NOMO-1 (cell line): ENCODE measurements around the gene CHST14.

Experiments used
- DNase-seq, 2 experiments: peaks; one replicate each; lab custom pipeline; 2025; ENCODE audit not compliant: unreplicated experiment in 2 of 2; lab: John Stamatoyannopoulos, UW

The CHST14 gene, protein sequence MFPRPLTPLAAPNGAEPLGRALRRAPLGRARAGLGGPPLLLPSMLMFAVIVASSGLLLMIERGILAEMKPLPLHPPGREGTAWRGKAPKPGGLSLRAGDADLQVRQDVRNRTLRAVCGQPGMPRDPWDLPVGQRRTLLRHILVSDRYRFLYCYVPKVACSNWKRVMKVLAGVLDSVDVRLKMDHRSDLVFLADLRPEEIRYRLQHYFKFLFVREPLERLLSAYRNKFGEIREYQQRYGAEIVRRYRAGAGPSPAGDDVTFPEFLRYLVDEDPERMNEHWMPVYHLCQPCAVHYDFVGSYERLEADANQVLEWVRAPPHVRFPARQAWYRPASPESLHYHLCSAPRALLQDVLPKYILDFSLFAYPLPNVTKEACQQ

DNA sequence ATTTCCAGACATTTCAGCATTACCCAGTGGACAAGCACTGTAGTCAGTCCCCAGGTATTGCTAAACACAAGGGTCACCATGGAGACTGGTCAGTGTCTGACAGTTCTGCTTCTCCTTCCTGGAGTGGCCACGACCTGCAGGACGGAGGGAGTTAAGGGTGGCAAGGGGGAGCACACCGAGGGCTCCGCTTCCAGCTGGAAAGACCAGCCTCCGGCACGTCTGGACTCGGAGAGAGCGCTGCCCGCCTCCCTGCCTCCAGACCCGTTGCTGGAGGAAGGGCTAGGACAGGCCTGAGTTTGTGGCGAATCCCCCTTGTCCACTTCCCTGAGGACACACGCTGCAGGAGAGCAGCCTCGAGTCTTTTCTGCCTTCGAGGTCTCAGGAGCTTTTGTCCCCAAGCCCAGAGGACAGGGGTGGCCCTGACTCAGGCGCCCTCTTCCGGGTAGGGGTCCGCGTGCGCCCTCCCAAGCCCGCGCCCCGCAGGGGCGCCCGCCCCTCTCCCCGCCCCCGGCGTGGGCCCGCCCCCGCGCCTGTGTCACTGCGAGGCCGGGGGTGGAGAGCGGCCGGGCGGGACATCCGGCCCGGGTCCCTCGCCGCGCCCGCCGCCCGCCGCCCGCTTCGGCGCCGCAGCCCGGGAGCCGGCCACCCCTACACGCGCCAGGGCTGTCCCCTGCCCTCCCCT lies at the start of gene CHST14:
TSS of gene CHST14 (plus strand) at position 562 of the 682 bp plus-strand sequence. CDS start 230 bp downstream, outside the sequence.
- DNase-seq = peak; percentile 51 to 61

DNA sequence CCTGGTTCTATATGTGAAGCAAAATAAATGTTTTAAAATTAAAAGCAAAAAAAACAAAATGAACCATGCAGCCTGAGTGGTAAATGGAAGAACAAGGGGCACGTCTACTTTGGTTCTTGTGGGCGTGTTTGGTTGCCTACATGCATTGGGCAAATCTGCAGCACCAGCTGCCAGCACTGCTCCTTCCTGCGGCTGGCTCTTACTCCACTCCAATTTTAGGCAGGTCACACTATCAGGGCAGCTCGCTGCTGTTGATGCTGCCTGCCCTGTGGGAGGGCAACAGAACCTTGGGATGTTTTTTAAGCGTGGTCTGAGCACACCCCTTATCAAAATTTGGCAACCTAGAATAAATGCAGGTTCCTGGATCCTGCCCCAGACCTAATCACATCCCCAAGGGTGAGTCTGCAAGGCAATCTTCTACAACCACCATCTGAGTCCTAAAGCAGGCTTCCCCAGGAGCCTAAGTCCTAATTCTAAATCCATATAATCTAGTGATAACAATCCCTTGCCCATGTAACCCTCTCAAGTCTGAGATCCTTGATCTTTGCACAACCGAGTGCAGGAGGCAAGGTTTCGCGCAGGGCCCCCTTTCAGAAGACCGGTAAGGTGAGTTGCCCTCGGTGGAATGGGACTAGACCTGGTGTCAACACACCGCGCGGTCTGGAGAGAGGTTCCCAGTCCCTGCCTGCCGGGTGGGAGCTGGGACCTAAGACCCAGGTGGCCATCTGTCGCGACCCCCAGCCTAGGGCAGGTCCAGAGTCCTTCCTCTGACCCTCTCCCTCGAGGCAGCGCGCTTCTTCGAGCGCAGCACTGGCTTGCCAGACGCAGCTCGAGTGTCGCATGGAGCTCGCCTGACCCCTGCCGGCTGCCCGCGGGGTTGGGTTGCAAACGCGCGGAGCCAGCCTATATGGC lies 49.3 kb upstream of the CHST14 start:
- DNase-seq = peak; percentile 65 to 71

DNA sequence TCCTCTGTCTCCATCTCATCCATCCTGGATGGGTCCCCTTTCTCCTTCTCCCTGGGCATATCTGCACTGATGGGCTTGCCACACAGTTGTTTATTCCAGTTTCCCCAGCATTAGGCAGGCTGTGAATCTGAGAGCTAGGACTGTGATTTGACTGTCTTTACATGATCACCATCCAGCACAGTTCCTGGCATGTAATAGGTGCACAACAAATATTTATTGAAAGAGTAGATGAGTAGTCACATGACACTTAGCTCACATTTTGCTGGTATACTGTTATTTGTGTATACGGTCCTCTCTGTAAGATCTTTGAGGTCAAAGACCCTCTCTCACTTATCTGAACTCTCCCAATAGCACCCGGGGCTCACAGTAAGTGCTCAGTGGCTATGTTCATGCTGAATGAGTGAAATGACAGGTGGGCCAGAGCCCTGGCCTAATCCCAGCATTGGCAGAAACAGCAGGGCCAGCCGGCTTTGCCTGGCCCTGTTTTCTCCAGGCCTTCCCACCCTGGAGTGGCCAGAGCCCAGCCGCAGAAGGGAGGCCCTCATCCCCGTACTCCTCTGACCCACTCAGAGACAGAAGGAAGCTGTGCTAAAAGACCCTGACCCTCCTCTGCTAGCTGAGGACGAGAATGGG lies 46.2 kb upstream of the CHST14 start:
- DNase-seq = no peak

DNA sequence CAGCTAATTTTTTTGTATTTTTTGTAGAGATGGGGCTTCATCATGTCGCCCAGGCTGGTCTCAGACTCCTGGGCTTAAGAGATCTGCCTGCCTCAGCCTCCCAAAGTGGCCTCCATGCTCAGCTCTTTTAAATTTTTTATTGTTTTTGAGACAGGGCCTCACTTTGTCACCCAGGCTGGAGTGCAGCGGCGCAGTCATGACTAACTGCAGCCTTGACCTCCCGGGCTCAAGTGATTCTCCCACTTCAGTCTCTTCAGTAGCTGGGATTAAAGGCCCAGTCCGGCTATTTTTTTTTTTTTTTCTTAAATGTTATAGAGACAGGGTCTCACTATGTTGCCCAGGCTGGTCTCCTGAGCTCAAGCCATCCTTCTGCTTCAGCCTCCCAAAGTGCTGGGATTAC lies 45.1 kb upstream of the CHST14 start:
- DNase-seq = no peak

DNA sequence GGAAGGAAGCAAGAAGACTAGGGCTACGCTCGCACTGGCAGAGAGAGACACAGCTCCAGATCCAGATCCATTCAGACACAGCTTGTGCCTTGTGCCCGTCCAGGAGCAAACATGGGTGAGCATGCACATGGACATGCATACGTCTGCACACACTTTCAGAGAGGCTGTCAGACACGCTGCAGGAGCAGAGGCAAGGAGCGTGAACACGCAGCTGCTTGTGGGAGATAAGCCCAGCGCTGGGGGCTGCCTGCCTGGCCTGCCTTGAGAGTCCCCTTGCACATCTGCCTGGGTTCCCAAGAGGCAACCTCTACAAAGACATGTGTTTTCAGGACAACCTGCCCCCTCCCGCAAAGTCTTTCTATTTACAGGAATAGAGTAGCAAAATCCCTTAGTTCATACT lies 43.6 kb upstream of the CHST14 start:
- no peak for DNase-seq

DNA sequence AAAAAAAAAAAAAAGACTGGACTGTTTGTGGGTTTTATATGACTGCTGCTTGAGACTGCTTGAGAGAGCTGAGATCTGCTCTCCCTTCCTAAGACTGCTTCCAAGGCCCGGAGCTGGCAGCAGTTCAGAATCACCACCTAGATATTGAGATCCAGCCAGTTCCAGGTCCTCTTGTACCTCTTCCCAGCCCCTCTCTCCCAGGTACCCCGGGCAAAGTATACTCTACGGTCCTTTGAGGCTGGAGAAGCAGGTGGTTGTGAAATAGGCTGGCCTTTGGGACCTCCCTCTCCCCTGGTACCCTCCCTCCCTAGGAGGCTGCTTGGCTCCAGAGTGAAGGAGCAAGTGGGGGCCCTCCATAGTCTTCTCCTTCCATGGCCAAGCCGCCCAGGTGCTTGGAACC lies 42.6 kb upstream of the CHST14 start:
- DNase-seq = no peak

DNA sequence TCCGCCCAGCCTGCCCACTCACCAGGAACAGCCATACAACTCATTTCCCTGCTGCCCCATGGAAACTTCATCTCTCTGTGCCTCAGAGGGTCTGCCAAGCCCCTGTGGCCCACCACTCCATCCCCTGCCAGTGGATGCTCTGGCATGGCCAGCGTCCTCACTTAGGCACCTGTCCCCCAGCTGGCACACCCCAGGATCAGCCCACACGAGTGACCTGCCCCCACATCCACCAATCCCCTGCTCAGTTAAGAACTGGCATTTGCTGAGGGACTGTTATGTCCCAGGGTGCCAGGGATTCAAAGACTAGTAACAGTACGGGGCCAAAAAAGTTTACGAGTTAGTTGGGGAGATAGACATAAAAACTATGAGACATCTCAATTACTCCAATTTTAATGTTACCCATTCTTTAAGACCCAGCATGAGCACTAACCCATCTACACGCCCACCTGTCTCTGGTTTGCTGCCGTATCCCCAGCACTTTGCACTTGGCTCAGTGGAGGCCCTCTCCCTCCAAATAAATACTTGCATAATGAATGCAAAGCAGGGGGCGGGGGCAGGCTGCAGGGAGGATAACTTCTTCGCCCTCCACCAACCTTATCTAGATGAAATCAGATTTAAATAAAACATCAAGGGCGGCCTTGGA lies 41.6 kb upstream of the CHST14 start:
- DNase-seq = no peak

DNA sequence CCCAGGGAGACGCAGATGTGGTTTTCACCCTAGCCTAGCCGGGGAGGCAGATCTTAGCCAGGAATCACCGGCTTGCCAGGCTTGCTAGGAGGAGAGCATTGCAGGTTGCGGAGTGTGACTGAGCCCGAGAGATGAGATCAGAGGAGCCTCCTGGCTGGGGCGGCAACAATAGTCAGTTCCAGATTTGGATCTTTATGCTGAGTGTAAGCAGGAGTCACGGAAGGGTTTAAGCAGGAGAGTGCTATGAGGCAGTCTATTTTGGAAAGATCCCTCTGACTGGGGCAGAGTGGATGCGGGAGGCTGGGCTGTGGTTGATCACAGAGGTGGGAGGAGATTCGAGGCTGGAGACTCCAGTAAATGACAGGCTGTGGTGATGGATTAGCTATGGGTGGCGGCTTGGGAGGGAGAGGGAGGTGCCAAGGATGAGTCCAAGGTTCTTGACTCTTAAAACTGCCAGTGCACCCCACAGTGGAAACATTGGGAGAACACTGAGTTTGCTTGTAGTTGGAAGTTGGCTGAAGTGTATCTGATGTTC lies 40.4 kb upstream of the CHST14 start:
- DNase-seq = no peak

DNA sequence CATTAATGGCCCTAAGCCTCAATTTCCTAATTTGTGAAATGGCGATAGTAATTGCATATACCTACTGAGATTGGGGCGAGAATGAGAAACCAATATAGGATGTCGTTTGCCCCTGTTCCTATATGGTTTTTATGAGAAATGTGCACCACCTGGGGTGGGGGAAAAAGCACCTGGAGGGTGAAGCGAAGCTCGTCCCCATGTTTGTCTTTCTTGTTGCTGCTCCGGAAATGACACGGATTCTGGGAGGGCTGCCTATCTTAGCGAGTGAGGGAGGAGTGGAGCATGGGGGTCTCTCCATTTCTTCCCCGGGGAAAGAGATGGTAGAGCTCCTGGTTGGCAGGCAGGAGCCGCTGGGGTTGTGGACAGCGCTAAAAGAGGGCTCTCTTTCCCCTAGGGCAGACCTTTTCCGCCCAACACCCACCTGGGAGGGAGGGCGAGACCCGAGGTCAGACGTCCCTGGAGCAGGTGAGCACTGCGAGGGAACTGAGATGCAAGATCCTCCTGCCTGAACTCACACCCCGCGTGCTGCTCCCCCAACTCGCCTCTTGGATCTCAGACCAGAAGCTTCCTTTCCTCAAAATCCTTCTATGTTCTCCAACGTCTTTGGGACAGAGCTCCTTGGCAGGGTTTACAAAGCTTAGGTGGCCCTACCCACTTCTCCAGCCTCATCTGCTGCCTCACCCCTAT lies 35.6 kb upstream of the CHST14 start:
- no peak for DNase-seq

DNA sequence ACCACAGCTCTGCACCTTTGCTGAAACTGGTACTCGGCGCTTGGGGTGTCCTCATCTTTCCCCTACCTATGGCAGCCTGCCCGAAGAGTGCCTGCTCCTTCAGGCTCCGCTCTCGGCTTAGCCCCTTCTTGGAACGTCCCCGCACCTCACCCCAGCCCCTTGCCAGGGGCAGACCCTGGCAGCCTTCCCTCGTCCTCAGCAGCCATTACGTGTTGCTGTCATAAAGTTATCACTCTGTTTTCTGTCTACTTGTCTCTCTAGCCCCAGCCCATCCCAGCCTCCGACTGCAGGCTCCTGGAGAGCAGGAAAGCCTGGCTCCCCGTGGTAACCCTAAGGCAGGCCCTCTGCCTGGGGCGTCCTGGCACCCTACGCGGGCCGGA lies 35.1 kb upstream of the CHST14 start:
- DNase-seq = no peak

DNA sequence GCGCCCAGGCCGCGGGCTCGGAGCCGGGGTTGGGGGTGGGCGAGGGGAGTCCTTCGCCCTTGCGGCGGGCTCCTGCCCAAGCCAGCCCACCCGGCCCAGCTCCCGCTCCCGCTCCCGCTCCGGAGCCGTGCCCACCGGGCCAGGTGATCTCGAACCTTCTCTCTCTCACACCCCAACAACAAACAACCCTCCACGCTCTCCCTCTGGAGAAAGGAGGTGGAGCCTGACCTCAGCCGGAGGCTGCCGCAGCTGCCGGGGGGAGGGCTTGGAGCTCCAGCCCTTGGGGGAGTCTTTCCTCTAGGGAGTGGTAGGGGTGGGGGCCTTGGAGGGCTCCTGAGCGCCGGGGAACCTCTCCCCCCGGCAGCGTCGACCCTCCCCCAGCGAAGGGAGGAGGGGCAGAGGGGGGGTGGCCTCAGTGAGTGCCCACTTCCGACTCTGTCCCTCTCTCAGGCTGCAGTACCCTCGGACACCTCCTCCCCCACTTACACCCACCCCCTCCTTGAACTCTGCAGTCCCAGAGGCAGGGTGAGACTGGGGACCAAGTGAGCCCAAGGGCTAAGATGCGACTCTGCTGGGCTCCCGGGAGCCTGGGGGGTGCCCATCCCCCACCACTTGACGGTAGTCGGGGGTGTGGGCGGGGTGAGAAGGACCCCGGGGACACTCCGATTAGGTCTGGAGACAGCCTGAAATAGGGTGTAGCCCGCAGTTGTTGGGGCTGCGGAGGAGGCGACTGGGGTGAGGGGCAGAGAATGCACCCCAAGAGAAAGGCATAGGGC lies 34.5 kb upstream of the CHST14 start:
- DNase-seq = no peak

DNA sequence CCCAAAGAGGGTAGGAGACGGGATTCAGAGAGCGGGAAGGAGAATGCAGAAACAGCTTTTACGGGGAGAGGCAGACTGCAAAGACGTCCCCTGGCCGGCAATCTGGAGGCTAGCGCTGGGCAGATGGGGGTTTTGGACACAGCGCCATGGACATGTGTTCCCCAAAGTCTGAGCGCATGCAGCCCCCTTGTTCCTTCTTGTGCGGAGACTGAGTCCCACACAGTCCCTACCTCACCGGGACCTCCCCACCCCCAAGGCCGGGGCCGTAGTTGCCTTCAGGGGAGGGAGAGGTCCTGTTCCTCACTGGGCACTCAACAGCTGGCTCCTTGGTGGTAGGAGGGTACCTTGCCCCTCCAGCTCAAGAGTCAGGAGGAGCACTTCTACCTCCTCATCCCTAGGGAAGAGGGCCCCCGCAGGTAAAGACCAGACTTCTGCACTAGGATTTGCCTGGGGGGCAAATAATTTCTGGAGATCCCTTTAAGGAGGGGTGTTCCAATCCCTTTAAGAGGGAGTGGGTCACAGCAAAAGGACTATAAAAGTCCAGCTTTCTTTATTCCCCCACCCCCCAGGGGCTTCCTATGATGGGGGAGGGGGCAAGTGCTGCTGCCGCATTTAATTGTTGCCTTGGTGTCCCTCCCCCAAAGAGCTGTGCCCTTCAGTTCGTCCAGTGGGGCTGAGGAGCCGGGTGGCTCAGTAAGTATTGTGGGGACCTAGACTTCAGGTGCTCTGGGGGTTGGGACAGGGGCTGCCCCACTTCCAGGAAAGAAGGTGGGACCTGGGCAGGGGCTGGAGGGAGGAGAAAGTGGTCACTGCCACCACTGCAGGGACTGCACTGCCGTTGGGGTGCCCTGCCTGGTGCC lies 33.7 kb upstream of the CHST14 start:
- no peak for DNase-seq

DNA sequence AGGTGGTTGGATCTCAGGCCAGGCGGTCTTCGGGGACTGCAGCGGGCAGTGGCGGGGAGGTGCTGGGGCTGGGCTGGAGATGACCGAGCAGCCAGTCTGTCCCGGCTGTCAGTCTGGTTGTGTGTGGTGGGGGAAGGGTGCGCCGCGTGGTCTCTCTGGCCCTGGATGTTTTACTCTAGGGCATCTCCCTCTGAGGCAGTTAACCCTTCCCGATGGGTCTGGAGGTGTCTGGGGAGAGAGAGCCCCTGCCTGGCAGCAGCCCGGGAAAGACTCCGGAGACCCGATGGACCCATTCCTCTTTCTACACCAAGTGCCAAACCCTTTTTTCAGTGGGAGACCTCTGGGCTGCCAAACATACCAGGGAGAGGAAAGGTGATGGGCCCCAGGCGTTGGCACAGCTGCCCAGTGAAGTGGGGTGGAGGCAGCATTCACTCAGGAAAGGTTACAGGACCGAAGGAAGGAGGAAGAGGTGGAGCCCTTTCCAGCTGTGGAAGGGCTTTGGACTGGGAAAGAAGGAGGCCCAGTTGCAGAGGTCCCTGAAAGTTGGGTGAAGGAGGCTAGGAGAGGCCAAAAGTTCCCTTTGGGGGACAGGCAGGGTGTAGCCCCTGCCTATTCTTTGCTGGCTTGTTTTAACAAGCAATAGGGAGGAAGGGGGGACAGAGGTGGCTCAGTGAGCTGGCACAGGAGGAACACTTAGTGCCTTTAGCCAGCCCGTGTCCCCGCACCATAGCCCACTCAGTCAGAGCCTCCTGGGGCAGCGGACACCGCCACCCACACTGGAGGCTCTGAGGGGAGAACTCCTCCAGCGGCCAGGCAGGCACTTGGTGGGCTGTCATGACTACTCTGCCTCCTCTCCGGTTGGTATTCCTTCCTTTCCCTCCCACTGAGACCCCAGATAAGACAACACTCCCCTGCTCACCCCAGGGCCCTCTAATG lies 32.8 kb upstream of the CHST14 start:
- no peak for DNase-seq

DNA sequence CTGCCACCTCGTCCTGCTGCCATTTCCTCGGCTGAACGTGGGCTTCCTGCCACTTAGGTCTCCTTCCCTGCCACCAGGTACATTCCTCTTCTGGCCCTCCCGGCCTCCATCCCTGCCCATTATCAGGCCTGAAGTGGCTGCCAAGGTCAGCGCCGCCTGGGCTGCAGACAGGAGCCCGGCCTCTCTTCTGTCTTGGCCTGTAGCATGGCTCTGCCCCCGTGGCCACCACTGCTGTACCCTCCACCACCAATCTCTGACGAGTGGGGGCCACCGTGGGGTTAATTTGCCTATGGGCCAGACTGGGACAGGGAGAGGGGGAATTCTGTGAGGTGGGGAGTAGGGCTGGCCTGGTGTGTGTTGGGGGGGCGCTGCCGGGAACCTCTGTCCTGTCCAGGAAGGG lies 32.1 kb upstream of the CHST14 start:
- DNase-seq = no peak

DNA sequence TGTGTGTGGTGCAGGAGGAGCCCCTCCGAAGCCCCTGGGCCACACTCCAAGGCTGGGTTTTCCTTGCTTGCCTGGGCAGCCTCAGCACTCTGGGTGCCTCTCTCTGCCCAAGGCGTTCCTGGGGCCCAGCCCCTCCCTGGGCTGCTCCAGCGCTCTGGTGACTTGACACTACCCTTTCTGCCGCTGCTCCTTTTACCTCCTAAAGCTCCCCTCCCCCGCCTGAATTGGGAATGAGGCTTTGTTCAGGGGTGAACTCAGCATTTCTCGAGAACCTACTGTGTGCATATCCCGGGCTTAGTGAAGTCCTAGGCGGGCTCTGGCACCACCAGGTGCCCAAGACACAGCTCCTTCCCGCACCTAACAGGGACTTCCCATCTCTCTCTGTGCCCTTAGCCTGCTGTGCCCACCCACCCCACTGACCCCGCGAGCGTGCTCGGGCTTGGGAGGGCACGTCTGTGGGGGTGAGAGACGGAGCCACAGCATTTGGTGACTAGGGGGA lies 31.3 kb upstream of the CHST14 start:
- no peak for DNase-seq

DNA sequence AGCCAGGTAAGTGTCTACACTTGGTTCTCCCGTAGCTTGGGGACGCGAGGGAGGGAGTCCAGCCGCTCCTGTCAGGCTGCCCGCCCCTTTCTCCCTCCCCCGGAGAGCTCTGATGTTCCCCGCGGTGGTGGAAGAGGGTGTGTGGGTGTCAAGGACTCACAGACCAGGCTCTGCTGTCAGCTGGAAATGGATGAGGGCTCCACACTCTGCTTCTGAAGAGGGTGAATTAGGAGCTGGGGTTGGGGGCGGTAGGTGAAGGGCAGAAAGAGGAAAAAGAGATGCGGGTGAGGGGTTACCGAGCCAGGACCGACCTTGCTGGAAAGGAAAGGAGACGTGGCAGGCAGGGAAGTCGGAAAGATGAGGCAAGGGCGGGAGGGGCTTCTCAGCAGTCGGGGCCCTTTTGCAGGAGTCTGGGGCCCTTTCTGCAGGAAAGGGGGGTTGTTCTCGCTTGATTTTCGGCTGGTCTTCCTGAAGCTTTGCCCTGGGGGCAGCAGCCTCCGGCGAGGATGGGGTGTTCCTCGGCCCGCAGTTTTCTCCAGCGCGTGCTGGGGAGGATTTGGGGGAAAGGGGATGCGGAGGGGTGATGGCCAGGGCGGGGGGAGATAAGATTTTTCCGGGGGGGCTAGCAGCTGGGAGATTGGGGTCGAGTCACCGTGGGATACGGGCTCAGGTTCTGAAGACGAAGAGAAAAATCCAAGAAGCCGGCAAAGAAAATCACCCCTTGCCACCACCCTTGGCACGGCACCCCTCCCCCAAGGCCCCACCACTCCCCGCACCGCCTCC lies 30.6 kb upstream of the CHST14 start:
- DNase-seq = no peak
